ENCODE measurements around the gene MEIOC.

MEIOC gene

GRCh38 chr17:44719444-44719843, 63.2 kb downstream of the MEIOC start:
- no peak for DNase-seq

- no peak for DNase-seq
Observed at GRCh38 chr17:44722254-44722653, 66.0 kb downstream of the MEIOC start.

Measured in NCI-H524 treated with DMSO at 0.1 percent for 48 hours (cell line).